ENCODE measurements around the gene SLC35E4. TPM values are rescaled to one million over a fixed set of nuclear protein-coding genes. Genes with fewer than 3 reads are reported as not detected.

The SLC35E4 gene, protein sequence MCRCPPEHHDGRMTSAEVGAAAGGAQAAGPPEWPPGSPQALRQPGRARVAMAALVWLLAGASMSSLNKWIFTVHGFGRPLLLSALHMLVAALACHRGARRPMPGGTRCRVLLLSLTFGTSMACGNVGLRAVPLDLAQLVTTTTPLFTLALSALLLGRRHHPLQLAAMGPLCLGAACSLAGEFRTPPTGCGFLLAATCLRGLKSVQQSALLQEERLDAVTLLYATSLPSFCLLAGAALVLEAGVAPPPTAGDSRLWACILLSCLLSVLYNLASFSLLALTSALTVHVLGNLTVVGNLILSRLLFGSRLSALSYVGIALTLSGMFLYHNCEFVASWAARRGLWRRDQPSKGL
- total RNA-seq: 4.0 TPM

DNA sequence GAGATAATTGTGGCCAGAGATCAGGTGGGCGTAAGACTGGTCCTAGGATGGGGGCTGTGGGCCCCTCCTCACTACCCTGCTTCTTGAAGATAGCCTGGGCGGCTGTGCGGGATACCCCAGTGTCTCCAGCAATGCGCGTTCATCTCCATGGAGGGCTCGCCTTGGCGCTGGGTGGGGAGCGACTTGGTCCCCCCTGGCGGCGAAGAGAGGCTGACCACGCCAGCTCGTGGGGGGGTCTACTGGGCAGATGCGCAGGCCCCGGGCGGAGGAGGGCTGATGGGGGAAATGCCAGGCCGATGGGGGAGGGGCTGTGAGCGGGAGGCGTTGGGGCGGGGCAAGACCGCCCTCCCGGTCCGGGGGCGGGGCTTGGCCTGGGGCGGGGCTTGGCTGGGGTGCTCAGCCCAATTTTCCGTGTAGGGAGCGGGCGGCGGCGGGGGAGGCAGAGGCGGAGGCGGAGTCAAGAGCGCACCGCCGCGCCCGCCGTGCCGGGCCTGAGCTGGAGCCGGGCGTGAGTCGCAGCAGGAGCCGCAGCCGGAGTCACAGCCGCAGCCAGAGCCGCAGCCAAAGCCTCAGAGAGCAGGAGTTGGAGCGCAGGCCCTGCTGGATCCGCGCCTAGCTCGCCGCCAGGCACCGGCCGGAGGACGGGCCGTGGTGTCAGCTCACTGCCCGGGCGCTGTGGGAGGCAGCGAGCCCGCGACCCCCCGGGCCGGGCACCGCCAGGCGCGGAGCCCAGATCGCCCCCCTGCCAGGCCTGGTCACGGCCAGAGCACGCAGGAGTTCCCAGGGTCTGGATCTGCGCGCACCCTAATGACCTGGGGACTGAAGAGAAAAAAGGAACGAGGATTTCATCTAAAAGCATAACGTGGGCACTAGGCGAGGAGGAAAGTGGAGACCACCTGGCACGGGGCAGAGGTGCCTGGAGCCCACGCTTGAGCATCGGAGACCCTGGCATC is at the start of gene SLC35E4:
SLC35E4 (plus strand) TSS at position 509 of the 953 bp plus-strand sequence. CDS start 670 bp downstream, outside the sequence.

GRCh38 chr22:30591588-30592359 is 43.8 kb upstream of the SLC35E4 start, which contains the start of gene PES1:
Gene PES1 (minus strand): TSS chr22:30591910. CDS start chr22:30591833, 77 bp downstream.

DNA sequence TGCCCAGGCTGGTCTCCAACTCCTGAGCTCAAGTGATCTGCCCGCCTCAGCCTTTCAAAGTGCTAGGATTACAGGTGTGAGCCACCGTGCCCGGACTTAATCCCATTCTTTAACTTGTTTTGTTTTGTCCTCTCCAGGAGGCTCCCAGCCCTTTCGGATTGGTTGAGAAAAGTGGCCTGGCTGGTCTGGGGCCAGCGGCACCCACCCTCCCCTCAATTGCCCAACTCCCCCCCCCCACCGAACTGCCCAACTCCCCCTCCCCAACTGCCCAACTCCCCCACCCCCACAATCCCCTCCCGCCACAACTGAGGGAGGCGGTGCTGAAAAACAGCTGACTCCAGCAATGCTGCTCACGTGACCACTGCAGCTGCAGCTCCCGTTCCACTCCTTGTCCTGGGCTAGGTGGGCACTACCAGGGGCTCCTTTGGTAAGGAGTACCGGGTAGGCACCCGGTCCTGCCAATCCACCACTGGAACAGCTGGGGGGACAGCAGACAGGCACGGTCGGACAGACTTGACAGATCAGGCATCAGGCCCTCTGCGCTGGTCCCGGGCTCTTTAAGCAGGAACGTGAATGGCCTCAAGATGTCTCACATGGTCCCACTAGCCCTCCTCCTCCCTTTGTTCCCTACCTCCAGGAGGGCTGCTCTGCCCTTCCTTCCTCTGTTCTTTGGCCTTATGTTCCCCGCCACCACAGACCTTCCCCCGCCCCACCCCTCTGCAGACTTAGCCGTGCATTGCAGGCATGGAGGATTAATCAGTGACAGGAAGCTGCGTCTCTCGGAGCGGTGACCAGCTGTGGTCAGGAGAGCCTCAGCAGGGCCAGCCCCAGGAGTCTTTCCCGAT is 28.9 kb upstream of the SLC35E4 start, which contains the start of gene TCN2:
TCN2 (plus strand) TSS at position 720 of the 845 bp plus-strand sequence. CDS start 158 bp downstream, outside the sequence.

GRCh38 chr22:30667494-30668385 is 32.2 kb downstream of the SLC35E4 start, which contains the start of gene DUSP18:
Gene DUSP18 (minus strand): TSS chr22:30667875. CDS start chr22:30664003, 3,872 bp downstream.

GRCh38 chr22:30694640-30695350 is 59.2 kb downstream of the SLC35E4 start, which contains the start of gene OSBP2:
Gene OSBP2 (plus strand): TSS chr22:30694874. CDS start chr22:30694910, 36 bp downstream.

Other genes starting within 250 kb of the SLC35E4 start
- 22.1 TPM for gene RNF215, start 248.4 kb upstream of the SLC35E4 start, total RNA-seq
- gene SEC14L2, start 238.8 kb upstream of the SLC35E4 start, total RNA-seq: 2.9 TPM
- 12.0 TPM for gene MTFP1, start 210.0 kb upstream of the SLC35E4 start, total RNA-seq
- gene SEC14L3, start 163.8 kb upstream of the SLC35E4 start, total RNA-seq: not detected
- 0.99 TPM for gene SEC14L4, start 130.1 kb upstream of the SLC35E4 start, total RNA-seq
- gene SEC14L6, start 89.0 kb upstream of the SLC35E4 start, total RNA-seq: 6.5 TPM
- gene GAL3ST1, start 61.1 kb upstream of the SLC35E4 start, total RNA-seq: 27.3 TPM
- gene PES1, start 43.9 kb upstream of the SLC35E4 start, total RNA-seq: 51.5 TPM
- gene TCN2, start 28.6 kb upstream of the SLC35E4 start, total RNA-seq: 39.7 TPM
- gene DUSP18, start 32.1 kb downstream of the SLC35E4 start, total RNA-seq: 10.0 TPM
- gene OSBP2, start 59.1 kb downstream of the SLC35E4 start, total RNA-seq: 15.4 TPM

Data from metanephros (tissue), 1 donor.